Measurements from ENCODE around the gene SPINK13. TPM values are rescaled to one million over a fixed set of nuclear protein-coding genes. Genes with fewer than 3 reads are reported as not detected.

SPINK13 gene
- total RNA-seq, 1 donor from 2014 or later: not detected

GRCh38 chr5:148230240-148230639, 38.4 kb upstream of the SPINK13 start:
- Mint-ChIP-seq H3K27ac (no peak overlapping the region), H3K9me3 (no peaks in the 10 kb centered on the region), H3K4me3 (no peak overlapping the region), H3K4me1 (no peaks in the 10 kb centered on the region), H3K27me3 (peaks cover 2% of the 10 kb centered on the region), H3K36me3 (ENCODE audit: low read depth) (no peaks in the 10 kb centered on the region)
- POLR2A ChIA-PET: no interaction called here
- DNase-seq (no peak), ATAC-seq (ENCODE audit: low read depth) (no peak)
- CTCF ChIA-PET: no interaction called here
- intact Hi-C loops (cut with micrococcal nuclease): no loop called here
- no peak for TF ChIP-seq CTCF (IDR thresholded peaks at IDR 0.05)

- ChIA-PET CTCF (no interaction called here), POLR2A (no interaction called here)
- intact Hi-C loops (cut with micrococcal nuclease): no loop called here
- DNase-seq (no peak), ATAC-seq (ENCODE audit: low read depth) (no peak)
- Mint-ChIP-seq H3K27me3 (no peaks in the 10 kb centered on the region), H3K4me1 (no peaks in the 10 kb centered on the region), H3K4me3 (no peak overlapping the region), H3K27ac (no peak overlapping the region), H3K9me3 (no peaks in the 10 kb centered on the region), H3K36me3 (ENCODE audit: low read depth) (no peaks in the 10 kb centered on the region)
- TF ChIP-seq CTCF (IDR thresholded peaks at IDR 0.05): no peak
These were observed 30.7 kb upstream of the SPINK13 start for GRCh38 chr5:148237785-148238417.

- ChIA-PET POLR2A (no interaction called here), CTCF (no interaction called here)
- ATAC-seq (ENCODE audit: low read depth) (no peak), DNase-seq (no peak)
- H3K36me3 Mint-ChIP-seq (ENCODE audit: low read depth): no peaks in the 10 kb centered on the region
- H3K4me3 Mint-ChIP-seq: no peak within 1 kb of the TSS
- no peaks in the 10 kb centered on the region for H3K4me1 Mint-ChIP-seq
- no peak for TF ChIP-seq CTCF (IDR thresholded peaks at IDR 0.05)
- intact Hi-C loops (cut with micrococcal nuclease): no loop called here
- H3K9me3 Mint-ChIP-seq: no peaks in the 10 kb centered on the region
- no peak within 1 kb of the TSS for H3K27ac Mint-ChIP-seq
- no peaks in the 10 kb centered on the region for H3K27me3 Mint-ChIP-seq
These were observed 30.2 kb upstream of the SPINK13 start, which contains the start of gene MARCOL for GRCh38 chr5:148238418-148238794. Gene MARCOL (plus strand): TSS chr5:148238525. CDS start chr5:148238598, 73 bp downstream.

- intact Hi-C loops (cut with micrococcal nuclease): no loop called here
- no peaks in the 10 kb centered on the region for H3K4me1 Mint-ChIP-seq
- H3K27me3 Mint-ChIP-seq: no peaks in the 10 kb centered on the region
- H3K9me3 Mint-ChIP-seq: peaks cover 9% of the 10 kb centered on the region
- no peaks in the 10 kb centered on the region for H3K36me3 Mint-ChIP-seq (ENCODE audit: low read depth)
- ChIA-PET POLR2A (no interaction called here), CTCF (no interaction called here)
- ATAC-seq (ENCODE audit: low read depth): no peak
- no peak overlapping the region for H3K27ac Mint-ChIP-seq
- no peak for TF ChIP-seq CTCF (IDR thresholded peaks at IDR 0.05)
- no peak overlapping the region for H3K4me3 Mint-ChIP-seq
- no peak for DNase-seq
These were observed 19.7 kb upstream of the SPINK13 start for GRCh38 chr5:148248894-148249293.

- no peak for ATAC-seq (ENCODE audit: low read depth)
- POLR2A ChIA-PET: no interaction called here
- no peak for TF ChIP-seq CTCF (IDR thresholded peaks at IDR 0.05)
- H3K4me3 Mint-ChIP-seq: no peak overlapping the region
- no peaks in the 10 kb centered on the region for H3K36me3 Mint-ChIP-seq (ENCODE audit: low read depth)
- CTCF ChIA-PET: no interaction called here
- H3K27me3 Mint-ChIP-seq: peaks cover 2% of the 10 kb centered on the region
- no peak for DNase-seq
- peaks cover 30% of the 10 kb centered on the region for H3K9me3 Mint-ChIP-seq
- no peak overlapping the region for H3K27ac Mint-ChIP-seq
- H3K4me1 Mint-ChIP-seq: no peaks in the 10 kb centered on the region
- intact Hi-C loops (cut with micrococcal nuclease): no loop called here
These were observed 13.1 kb upstream of the SPINK13 start for GRCh38 chr5:148255456-148255855.

All from activated B cell treated with CpG ODN at 0.5 μM for 24 hours (primary cell).